PC-3 (cell line): ENCODE results near the gene B3GALNT1. TPM values are rescaled to one million over a fixed set of nuclear protein-coding genes. Genes with fewer than 3 reads are reported as not detected.

Experiments used
- ATAC-seq: fragments of 200-7000 bp; cut with Tn5 transposase; 2 replicates; pipeline ENCODE4 v1.9.1; 2020; ENCODE audit warnings: mild to moderate bottlenecking, moderate library complexity
- BruUV-seq: library from RNA; stranded (reverse); fragments of 400-500 nt; replicated peaks from 2 replicates; lab custom pipeline; 2021; lab: Mats Ljungman, UMichigan
- CTCF ChIA-PET: fragments of 300-600 bp; sonication (Branson Sonifier 250); formaldehyde crosslinking; loops from one replicate; lab custom pipeline; 2022; ENCODE audit warnings: antibody characterized with exemption; lab: Charles Lee
- POLR2A ChIA-PET: fragments of 300-600 bp; sonication (Branson Sonifier 250); formaldehyde crosslinking; loops from one replicate; lab custom pipeline; 2022; ENCODE audit warnings: antibody characterized with exemption; ENCODE audit not compliant: unreplicated experiment; lab: Charles Lee
- DNase-seq: peaks from one replicate; pipeline ENCODE4 v3.0.0-alpha.2; 2015
- H2AFZ ChIP-seq: fragments of 300-600 bp; sonication (generic); 2 replicates; pipeline ENCODE4 v1.6.0; 2016; ENCODE audit warnings: antibody characterized with exemption, low read length
- H3F3A ChIP-seq: fragments of 300-600 bp; sonication (generic); one replicate; pipeline ENCODE4 v1.6.0; 2017; ENCODE audit warnings: antibody characterized with exemption, low read length, control low read depth, mild to moderate bottlenecking; ENCODE audit not compliant: unreplicated experiment
- H3K27ac ChIP-seq: fragments of 300-600 bp; sonication (generic); 2 replicates; pipeline ENCODE4 v1.5.1; 2016; ENCODE audit warnings: mild to moderate bottlenecking, low read length
- H3K27me3 ChIP-seq: fragments of 300-600 bp; sonication (generic); 2 replicates; pipeline ENCODE4 v1.6.1; 2016; ENCODE audit warnings: low read length, mixed read lengths
- H3K36me3 ChIP-seq: fragments of 300-600 bp; sonication (generic); 2 replicates; pipeline ENCODE4 v1.6.1; 2016; ENCODE audit warnings: low read depth, mixed run types, low read length, mixed read lengths
- H3K4me1 ChIP-seq: fragments of 300-600 bp; sonication (generic); 2 replicates; pipeline ENCODE4 v1.5.1; 2016; ENCODE audit warnings: low read length; ENCODE audit not compliant: insufficient read depth
- H3K4me2 ChIP-seq: fragments of 300-600 bp; sonication (generic); 2 replicates; pipeline ENCODE4 v1.6.0; 2016; ENCODE audit warnings: low read length
- H3K4me3 ChIP-seq: fragments of 300-600 bp; sonication (generic); 2 replicates; pipeline ENCODE4 v1.5.1; 2016; ENCODE audit warnings: mild to moderate bottlenecking, low read length, mixed read lengths
- H3K79me2 ChIP-seq: fragments of 300-600 bp; sonication (generic); 2 replicates; pipeline ENCODE4 v1.6.1; 2017; ENCODE audit warnings: low read length, mixed read lengths
- H3K9ac ChIP-seq: fragments of 300-600 bp; sonication (generic); 2 replicates; pipeline ENCODE4 v1.6.0; 2016; ENCODE audit warnings: mild to moderate bottlenecking, low read length
- H3K9me2 ChIP-seq: fragments of 300-600 bp; sonication (generic); replicated peaks from 2 replicates; pipeline ENCODE4 v1.6.1; 2016; ENCODE audit warnings: mixed run types, low read length, mixed read lengths
- H3K9me3 ChIP-seq: fragments of 300-600 bp; sonication (generic); 2 replicates; pipeline ENCODE4 v1.6.1; 2016; ENCODE audit warnings: low read length, mixed read lengths
- H4K20me1 ChIP-seq: fragments of 300-600 bp; sonication (generic); 2 replicates; pipeline ENCODE4 v1.6.1; 2016; ENCODE audit warnings: low read length, mixed read lengths
- CTCF ChIP-seq: fragments of 300-600 bp; sonication (generic); conservative IDR thresholded peaks from 2 replicates; pipeline ENCODE4 v1.5.1; 2017; ENCODE audit warnings: antibody characterized with exemption, low read depth, mild to moderate bottlenecking, low read length
- EZH2 ChIP-seq: fragments of 300-600 bp; sonication (generic); IDR thresholded peaks from one replicate; pipeline ENCODE4 v1.6.1; 2017; ENCODE audit warnings: antibody characterized with exemption, mild to moderate bottlenecking, low read length; ENCODE audit not compliant: unreplicated experiment
- EZH2phosphoT487 ChIP-seq: fragments of 300-600 bp; sonication (generic); IDR thresholded peaks from 2 replicates; pipeline ENCODE4 v1.6.1; 2018; ENCODE audit warnings: mild to moderate bottlenecking, antibody characterized with exemption, low read length, borderline replicate concordance
- intact Hi-C: fragments of 100-400 bp; cut with micrococcal nuclease; formaldehyde crosslinking; loops from 2 replicates; pipeline ENCODE4 v1.9.0; 2023
- total RNA-seq: library from RNA; depleted of rRNA; stranded (reverse); fragments of >200 nt; gene quantifications from 2 replicates; pipeline ENCODE4 v1.2.3, GENCODE V29; 2014

B3GALNT1 gene
- total RNA-seq, 1 experiment from 2014 or later, result 125 TPM

GRCh38 chr3:161054860-161055604 lies 50.1 kb downstream of the B3GALNT1 start:
- POLR2A ChIA-PET, result no interaction called here
- no peaks in the 10 kb centered on the region for H3K79me2 ChIP-seq
- no peaks in the 10 kb centered on the region for H3K36me3 ChIP-seq
- no peaks in the 10 kb centered on the region for H3K27me3 ChIP-seq
- no TSS peak for BruUV-seq
- no peaks in the 10 kb centered on the region for H3K9me3 ChIP-seq
- no peaks in the 10 kb centered on the region for H3K9me2 ChIP-seq
- H3K4me3 ChIP-seq, result no peak overlapping the region
- no peak overlapping the region for H2AFZ ChIP-seq
- H3F3A ChIP-seq, result no peaks in the 10 kb centered on the region
- intact Hi-C loops, result no loop called here
- H3K4me2 ChIP-seq, result no peak overlapping the region
- ATAC-seq, result no peak
- TF ChIP-seq EZH2phosphoT487 (no peak), CTCF (no peak), EZH2 (no peak)
- no peak overlapping the region for H3K27ac ChIP-seq
- H4K20me1 ChIP-seq, result no peaks in the 10 kb centered on the region
- no peak for DNase-seq
- CTCF ChIA-PET, result no interaction called here
- no peak overlapping the region for H3K9ac ChIP-seq
- H3K4me1 ChIP-seq, result no peaks in the 10 kb centered on the region

GRCh38 chr3:161051856-161052255 lies 53.3 kb downstream of the B3GALNT1 start:
- TF ChIP-seq EZH2, result no peak
- TF ChIP-seq EZH2phosphoT487, result no peak
- no peak for TF ChIP-seq CTCF
- H3K36me3 ChIP-seq, result no peaks in the 10 kb centered on the region
- CTCF ChIA-PET, result no interaction called here
- ATAC-seq (no peak), DNase-seq (no peak)
- no peaks in the 10 kb centered on the region for H3F3A ChIP-seq
- no peak overlapping the region for H3K9ac ChIP-seq
- no peaks in the 10 kb centered on the region for H3K27me3 ChIP-seq
- H4K20me1 ChIP-seq, result no peaks in the 10 kb centered on the region
- H3K9me2 ChIP-seq, result no peaks in the 10 kb centered on the region
- no peak overlapping the region for H2AFZ ChIP-seq
- no peak overlapping the region for H3K4me2 ChIP-seq
- no TSS peak for BruUV-seq
- POLR2A ChIA-PET, result no interaction called here
- H3K79me2 ChIP-seq, result no peaks in the 10 kb centered on the region
- no peak overlapping the region for H3K27ac ChIP-seq
- intact Hi-C loops, result no loop called here
- H3K4me3 ChIP-seq, result no peak overlapping the region
- H3K4me1 ChIP-seq, result no peaks in the 10 kb centered on the region
- no peaks in the 10 kb centered on the region for H3K9me3 ChIP-seq

- no peak for ATAC-seq
- no peak overlapping the region for H3K9ac ChIP-seq
- no peaks in the 10 kb centered on the region for H3K36me3 ChIP-seq
- TF ChIP-seq EZH2 (no peak), EZH2phosphoT487 (no peak), CTCF (no peak)
- H3K27ac ChIP-seq, result no peak overlapping the region
- ChIA-PET POLR2A (no interaction called here), CTCF (no interaction called here)
- BruUV-seq, result no TSS peak
- H3F3A ChIP-seq, result no peaks in the 10 kb centered on the region
- no peaks in the 10 kb centered on the region for H3K9me3 ChIP-seq
- H2AFZ ChIP-seq, result no peak overlapping the region
- no peaks in the 10 kb centered on the region for H4K20me1 ChIP-seq
- H3K79me2 ChIP-seq, result no peaks in the 10 kb centered on the region
- no peak overlapping the region for H3K4me2 ChIP-seq
- intact Hi-C loops, result no loop called here
- H3K4me1 ChIP-seq, result no peaks in the 10 kb centered on the region
- H3K4me3 ChIP-seq, result no peak overlapping the region
- DNase-seq, result no peak
- H3K27me3 ChIP-seq, result no peaks in the 10 kb centered on the region
- H3K9me2 ChIP-seq, result no peaks in the 10 kb centered on the region
These were observed 54.2 kb downstream of the B3GALNT1 start for GRCh38 chr3:161050935-161051334.
